SJCRH30 (cell line): ENCODE results near the gene ZNF821. TPM values are rescaled to one million over a fixed set of nuclear protein-coding genes. Genes with fewer than 3 reads are reported as not detected.
"Not testable (repeated sequence)": the region's sequence is repeated elsewhere in the genome, so short reads cannot be mapped to it uniquely, and the experiment has no call there.

Experiments used
- DNase-seq, 2 experiments: peaks; one replicate each; pipeline ENCODE4 v3.0.0-alpha.2; 2015 to 2020
- H3K27ac ChIP-seq: fragments of 250-450 bp; sonication (Bioruptor Pico); 2 replicates; pipeline ENCODE4 v1.5.1; 2020; ENCODE audit warnings: mild to moderate bottlenecking, moderate library complexity
- H3K27me3 ChIP-seq: fragments of 250-450 bp; sonication (Bioruptor Pico); 2 replicates; pipeline ENCODE4 v1.5.1; 2020; ENCODE audit warnings: mild to moderate bottlenecking, moderate library complexity
- H3K36me3 ChIP-seq: fragments of 250-450 bp; sonication (Bioruptor Pico); 2 replicates; pipeline ENCODE4 v1.5.1; 2020; ENCODE audit warnings: mild to moderate bottlenecking, moderate library complexity
- H3K4me1 ChIP-seq: fragments of 250-450 bp; sonication (Bioruptor Pico); 2 replicates; pipeline ENCODE4 v1.5.1; 2020; ENCODE audit warnings: mild to moderate bottlenecking, moderate library complexity
- H3K4me3 ChIP-seq: fragments of 250-450 bp; sonication (Bioruptor Pico); 2 replicates; pipeline ENCODE4 v1.5.1; 2020; ENCODE audit warnings: mild to moderate bottlenecking, moderate library complexity
- H3K9me3 ChIP-seq: fragments of 250-450 bp; sonication (Bioruptor Pico); replicated peaks from 2 replicates; pipeline ENCODE4 v1.5.1; 2020; ENCODE audit warnings: mild to moderate bottlenecking, moderate library complexity
- total RNA-seq: library from RNA; depleted of rRNA; stranded (reverse); fragments of >200 nt; shearing (Covaris generic); gene quantifications from 2 replicates; pipeline ENCODE4 v1.2.3, GENCODE V29; 2014

Gene ZNF821
- total RNA-seq, 1 experiment from 2014 or later = 7.5 TPM

GRCh38 chr16:71889147-71889546 is 5.2 kb upstream of the ZNF821 start:
- H3K36me3 ChIP-seq = no peaks in the 10 kb centered on the region
- no peaks in the 10 kb centered on the region for H3K9me3 ChIP-seq
- no peak overlapping the region for H3K4me3 ChIP-seq
- no peaks in the 10 kb centered on the region for H3K4me1 ChIP-seq
- H3K27ac ChIP-seq = no peak overlapping the region
- H3K27me3 ChIP-seq = no peaks in the 10 kb centered on the region
- DNase-seq = no peak

GRCh38 chr16:71885261-71885650 is 1.3 kb upstream of the ZNF821 start:
- Histone ChIP-seq H3K27me3 (no peaks in the 10 kb centered on the region), H3K9me3 (no peaks in the 10 kb centered on the region), H3K36me3 (no peaks in the 10 kb centered on the region), H3K27ac (no peak overlapping the region), H3K4me1 (peaks cover 4% of the 10 kb centered on the region), H3K4me3 (no peak overlapping the region)
- DNase-seq = no peak

DNA sequence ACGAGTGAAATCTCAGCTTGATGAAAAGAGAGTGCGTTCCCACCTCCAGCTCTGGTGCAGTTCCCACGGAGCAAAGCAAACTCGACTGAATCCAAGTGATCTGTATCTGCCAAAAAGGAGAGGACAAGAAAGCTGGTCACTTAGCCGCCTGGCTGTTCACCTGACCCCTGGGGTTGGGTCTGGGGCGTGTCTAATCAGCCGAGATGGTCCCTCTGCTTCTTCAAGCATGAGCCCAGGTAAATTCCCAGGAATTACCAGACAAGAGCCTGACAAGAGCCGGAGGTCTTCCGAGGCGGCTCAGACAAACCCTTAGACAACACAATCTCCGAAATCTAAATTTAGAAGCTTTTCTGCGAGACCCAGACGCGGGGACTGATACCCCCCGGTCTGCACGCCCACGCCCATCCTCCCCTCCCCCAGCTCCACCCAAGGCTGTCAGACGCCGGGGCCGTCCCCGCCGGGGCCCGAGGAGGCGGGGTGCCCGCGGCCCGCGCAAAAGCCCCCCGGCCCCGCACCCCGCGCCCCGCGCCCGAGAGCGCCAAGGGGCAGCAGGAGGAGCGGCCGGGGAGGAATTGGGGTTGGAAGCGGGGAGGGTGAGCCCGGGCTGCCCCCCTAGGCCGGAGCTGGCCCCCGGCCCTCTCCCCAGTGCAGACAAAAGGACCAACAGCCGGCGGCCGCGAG is 674 bp downstream of the ZNF821 start:
- Histone ChIP-seq H3K9me3 (no peaks in the 10 kb centered on the region), H3K36me3 (no peaks in the 10 kb centered on the region), H3K27ac (peak overlapping the region; percentile 70; the same call in 1 of the 2 replicates), H3K4me3 (peak overlapping the region; percentile 98), H3K4me1 (peaks cover 4% of the 10 kb centered on the region), H3K27me3 (no peaks in the 10 kb centered on the region)
- peak; percentile 27 for DNase-seq

DNA sequence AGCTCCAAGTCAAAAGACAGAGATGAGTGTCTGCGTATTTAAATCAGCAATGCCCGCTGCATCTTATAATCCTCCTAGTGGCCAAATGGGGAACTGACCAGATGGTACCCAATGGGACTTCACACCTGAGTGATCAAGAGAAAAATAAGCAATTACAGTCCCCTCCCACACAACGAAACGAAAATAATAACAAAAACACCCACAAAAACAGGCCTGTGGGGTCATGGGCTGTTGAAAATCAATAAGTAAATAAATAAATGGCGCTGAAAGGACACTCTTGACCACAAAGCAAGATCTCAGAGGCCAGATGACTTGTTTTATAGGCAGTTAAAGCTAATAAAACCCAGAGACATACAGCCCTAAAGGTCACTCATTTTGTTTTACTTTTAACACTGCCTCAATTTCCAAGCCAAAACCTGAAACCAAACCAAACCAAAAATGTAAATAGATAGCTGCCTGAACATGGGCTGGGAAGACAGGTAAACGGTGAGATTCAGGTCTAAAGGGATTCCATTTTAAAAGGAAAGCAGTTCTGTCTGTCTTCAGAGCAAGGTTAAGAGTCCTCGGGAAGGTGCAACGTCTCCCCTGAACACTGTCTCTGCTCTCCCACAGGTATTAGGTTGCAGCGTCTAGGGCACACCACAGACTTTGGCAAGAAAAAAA is 1.3 kb downstream of the ZNF821 start:
- Histone ChIP-seq H3K36me3 (no peaks in the 10 kb centered on the region), H3K4me3 (peak overlapping the region; percentile 98), H3K9me3 (no peaks in the 10 kb centered on the region), H3K27me3 (no peaks in the 10 kb centered on the region), H3K4me1 (peaks cover 4% of the 10 kb centered on the region), H3K27ac (no peak overlapping the region)
- DNase-seq = peak; percentile 41 to 74

DNA sequence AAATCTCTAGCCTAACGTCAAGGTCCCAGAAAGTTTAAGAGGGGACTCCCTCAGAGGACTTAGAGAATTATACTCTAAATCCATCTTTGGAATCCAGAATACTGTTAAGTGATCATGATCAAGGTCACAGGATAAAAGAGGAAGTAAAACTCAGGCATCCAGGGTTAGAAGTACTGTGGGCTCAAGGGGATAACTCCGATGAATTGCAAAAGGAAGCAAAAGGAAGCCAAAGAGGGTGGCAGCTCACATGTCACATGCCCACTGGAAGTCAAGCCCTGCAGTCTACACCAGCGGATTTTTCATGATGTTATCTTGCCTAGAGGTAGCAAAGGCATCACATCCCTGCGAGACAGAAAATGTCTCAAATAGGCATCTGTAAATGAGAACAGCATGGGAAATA is 3.8 kb downstream of the ZNF821 start:
- no peak for DNase-seq
- H3K36me3 ChIP-seq = no peaks in the 10 kb centered on the region; the same call in 1 of the 2 replicates
- H3K4me1 ChIP-seq = peaks cover 4% of the 10 kb centered on the region
- no peak overlapping the region for H3K4me3 ChIP-seq
- H3K27ac ChIP-seq = no peak overlapping the region
- H3K9me3 ChIP-seq = no peaks in the 10 kb centered on the region
- no peaks in the 10 kb centered on the region for H3K27me3 ChIP-seq

DNA sequence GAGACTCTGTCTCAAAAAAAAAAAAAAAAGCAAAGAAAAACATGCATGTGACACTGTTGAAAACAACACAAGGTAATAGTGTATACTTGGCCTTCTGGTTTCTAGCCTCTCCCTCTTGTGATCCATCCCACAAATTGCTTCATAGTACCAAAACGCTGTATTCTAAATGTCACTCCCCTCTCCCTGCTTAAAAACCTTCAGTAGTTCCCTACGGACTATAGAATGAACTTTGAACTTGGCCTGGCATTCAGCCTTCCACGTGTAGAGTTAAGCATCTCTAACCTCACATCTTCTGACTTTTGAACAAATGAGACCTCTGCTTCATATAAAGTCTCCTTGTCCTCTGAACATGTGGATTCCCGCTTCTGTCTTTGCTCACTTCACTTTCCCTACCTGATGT is 5.1 kb downstream of the ZNF821 start:
- Histone ChIP-seq H3K4me1 (peaks cover 4% of the 10 kb centered on the region), H3K27me3 (no peaks in the 10 kb centered on the region)
- no peak for DNase-seq

DNA sequence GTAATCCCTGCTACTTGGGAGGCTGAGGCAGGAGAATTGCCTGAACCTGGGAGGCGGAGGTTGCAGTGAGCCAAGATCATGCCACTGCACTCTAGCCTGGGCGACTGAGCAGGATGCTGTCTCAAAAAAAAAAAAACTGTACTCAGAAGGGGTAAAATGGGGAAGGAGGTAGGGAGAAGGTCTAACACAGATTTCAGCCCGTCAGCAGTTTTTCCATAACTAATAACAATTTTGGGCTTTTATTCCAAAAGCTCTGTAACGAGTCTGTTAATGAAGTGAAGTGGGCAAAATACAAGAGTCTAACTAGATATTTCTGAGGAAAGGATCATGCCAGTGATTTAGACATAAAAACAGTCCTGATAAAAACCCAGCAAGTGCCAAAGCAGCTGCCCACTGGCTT is 10.8 kb downstream of the ZNF821 start:
- Histone ChIP-seq H3K36me3 (no peaks in the 10 kb centered on the region; the same call in 1 of the 2 replicates), H3K4me1 (no peaks in the 10 kb centered on the region), H3K9me3 (no peaks in the 10 kb centered on the region), H3K27me3 (no peaks in the 10 kb centered on the region), H3K27ac (no peak overlapping the region), H3K4me3 (no peak overlapping the region)
- DNase-seq = no peak

More for the DNA sequence above, 5.1 kb downstream of the ZNF821 start:
- Histone ChIP-seq H3K27ac (no peak overlapping the region), H3K36me3 (no peaks in the 10 kb centered on the region; the same call in 1 of the 2 replicates), H3K9me3 (no peaks in the 10 kb centered on the region), H3K4me3 (no peak overlapping the region)

DNA sequence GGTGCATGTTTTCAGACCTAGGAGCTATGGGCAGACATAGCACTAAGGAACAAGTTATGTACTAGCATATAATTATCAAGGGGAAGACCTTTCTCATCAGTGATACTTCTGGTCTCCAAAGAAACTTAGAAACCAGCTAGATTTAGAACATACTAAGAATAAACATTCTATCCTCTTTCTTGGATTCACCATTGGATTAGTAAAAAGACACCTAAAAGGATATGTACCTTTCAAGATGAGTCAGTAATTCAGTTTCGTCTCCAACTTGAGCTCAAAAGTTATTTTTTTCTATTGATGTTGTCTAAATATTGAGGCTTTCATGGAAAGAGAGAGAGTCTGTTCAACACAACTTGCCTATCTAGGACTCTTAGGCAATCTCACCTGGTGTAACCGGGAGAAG is 13.2 kb downstream of the ZNF821 start:
- Histone ChIP-seq H3K9me3 (no peaks in the 10 kb centered on the region), H3K4me1 (no peaks in the 10 kb centered on the region), H3K36me3 (no peaks in the 10 kb centered on the region; the same call in 1 of the 2 replicates), H3K27ac (no peak overlapping the region), H3K27me3 (no peaks in the 10 kb centered on the region), H3K4me3 (no peak overlapping the region)
- DNase-seq = no peak

DNA sequence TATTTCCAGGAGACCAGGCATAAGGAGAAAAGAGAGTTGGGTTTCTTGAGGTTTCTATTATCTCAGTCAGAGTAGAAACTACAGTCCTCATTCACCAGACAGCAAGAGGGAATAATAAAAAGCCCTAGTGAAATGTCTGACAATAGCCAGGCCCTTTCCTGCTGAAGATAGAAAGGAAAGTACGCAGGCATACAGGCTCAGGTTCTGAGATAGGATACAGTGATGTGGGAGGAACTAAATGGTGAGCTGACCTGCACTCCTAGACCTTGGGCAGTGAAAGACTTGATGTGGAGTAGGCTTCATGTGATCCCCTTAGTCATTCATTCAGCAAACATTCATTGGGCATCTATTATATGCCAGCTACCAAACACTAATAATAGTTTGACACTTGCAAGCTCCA is 14.9 kb downstream of the ZNF821 start:
- Histone ChIP-seq H3K4me1 (no peaks in the 10 kb centered on the region), H3K9me3 (no peaks in the 10 kb centered on the region), H3K27ac (no peak overlapping the region), H3K4me3 (no peak overlapping the region), H3K27me3 (no peaks in the 10 kb centered on the region), H3K36me3 (no peaks in the 10 kb centered on the region)
- no peak for DNase-seq

DNA sequence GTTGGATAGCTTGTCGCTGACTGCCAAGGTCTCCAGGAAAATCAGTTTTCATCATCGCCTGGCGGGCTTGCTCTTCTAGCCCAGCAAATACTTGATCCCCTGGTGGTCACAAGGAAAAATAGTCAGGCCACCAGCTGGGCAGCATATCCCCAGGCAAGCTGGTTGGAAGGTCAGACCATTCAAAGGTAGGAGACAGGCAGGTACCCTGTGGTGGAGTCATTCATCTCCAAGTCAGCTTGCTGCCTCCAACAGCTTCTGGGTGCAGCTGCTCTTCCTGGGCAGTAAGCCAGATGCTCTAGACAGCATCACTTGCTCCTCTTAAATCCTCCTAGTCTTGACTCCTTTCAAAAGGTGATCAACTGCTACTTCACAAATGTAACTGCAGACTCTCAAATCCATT is 16.0 kb downstream of the ZNF821 start:
- H3K9me3 ChIP-seq = no peaks in the 10 kb centered on the region
- no peak overlapping the region for H3K27ac ChIP-seq

GRCh38 chr16:71867175-71867574 is 16.8 kb downstream of the ZNF821 start:
- H3K27ac ChIP-seq, H3K4me3 ChIP-seq, H3K4me1 ChIP-seq, DNase-seq, H3K27me3 ChIP-seq, H3K36me3 ChIP-seq, H3K9me3 ChIP-seq: not testable (repeated sequence)

More for the DNA sequence above, 16.0 kb downstream of the ZNF821 start:
- Histone ChIP-seq H3K27me3 (no peaks in the 10 kb centered on the region), H3K4me1 (no peaks in the 10 kb centered on the region), H3K4me3 (no peak overlapping the region), H3K36me3 (no peaks in the 10 kb centered on the region)
- DNase-seq = peak; percentile 11 to 29

GRCh38 chr16:71865173-71865863 is 18.7 kb downstream of the ZNF821 start:
- Histone ChIP-seq H3K27me3 (no peaks in the 10 kb centered on the region), H3K4me3 (no peak overlapping the region), H3K27ac (no peak overlapping the region), H3K36me3 (no peaks in the 10 kb centered on the region), H3K4me1 (no peaks in the 10 kb centered on the region), H3K9me3 (no peaks in the 10 kb centered on the region)
- no peak for DNase-seq

DNA sequence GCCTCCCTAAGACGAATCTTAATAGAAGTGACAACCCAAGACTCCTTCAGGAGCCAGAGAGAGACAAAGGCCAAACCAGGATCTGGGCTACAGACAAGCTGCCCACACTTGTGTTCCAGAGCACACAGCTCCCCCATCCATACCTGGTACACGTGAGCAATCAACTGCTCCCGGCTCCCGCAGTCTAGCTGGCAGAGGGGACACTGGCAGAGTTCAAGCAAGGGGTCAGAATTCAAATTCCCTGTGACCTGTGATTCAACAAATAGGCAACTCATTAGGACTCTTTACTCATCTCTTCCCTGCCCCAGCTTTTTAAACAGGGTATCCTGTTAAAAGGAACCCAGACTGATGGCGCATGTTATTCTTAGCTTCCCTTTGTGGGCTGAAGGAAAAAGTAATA is 20.0 kb downstream of the ZNF821 start:
- H3K27ac ChIP-seq = no peak overlapping the region
- no peaks in the 10 kb centered on the region for H3K4me1 ChIP-seq

DNA sequence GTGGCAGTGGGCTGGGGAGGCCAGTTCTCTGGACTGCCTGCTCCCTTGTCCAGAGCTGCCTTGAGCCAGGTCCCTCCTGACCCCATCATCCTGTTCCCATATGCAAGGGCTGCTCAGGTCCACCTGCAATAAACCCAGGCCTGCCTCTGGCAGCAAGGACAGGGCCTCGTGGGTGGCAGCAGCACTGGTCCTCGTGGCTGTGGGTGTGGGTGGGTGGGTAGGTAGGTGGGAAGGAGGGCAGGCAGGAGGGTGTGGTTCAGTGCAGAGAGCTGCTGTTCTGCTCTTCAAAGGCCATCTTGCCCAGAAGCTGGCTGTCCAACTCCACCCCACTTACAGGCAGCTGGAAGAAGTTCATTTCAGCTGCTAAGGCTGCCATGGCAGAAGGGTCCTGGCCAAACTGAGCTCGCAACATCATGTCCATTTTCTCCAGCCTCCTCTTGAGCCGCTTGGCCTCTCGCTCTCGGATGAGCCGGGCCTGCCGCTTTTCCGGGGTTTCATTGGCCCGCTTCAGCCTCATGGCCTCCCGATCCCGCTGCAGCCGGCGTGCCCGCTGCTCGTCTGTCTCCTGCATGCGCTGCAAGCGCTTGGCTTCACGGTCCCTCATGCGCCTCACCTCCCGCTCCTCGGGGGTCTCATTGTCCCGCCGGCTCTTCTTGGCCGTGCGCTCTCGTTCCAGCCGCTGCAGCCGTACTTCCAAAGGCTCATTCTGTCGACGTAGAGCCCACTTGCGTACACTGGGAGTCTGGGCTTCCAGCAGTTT is 24.0 kb downstream of the ZNF821 start:
- H3K9me3 ChIP-seq = no peaks in the 10 kb centered on the region
- no peak for DNase-seq
- no peak overlapping the region for H3K27ac ChIP-seq
- no peaks in the 10 kb centered on the region for H3K4me1 ChIP-seq
- peaks cover 3% of the 10 kb centered on the region; the same call in 1 of the 2 replicates for H3K36me3 ChIP-seq
- no peak overlapping the region for H3K4me3 ChIP-seq
- H3K27me3 ChIP-seq = no peaks in the 10 kb centered on the region

More for the DNA sequence above, 20.0 kb downstream of the ZNF821 start:
- Histone ChIP-seq H3K36me3 (peaks cover 1% of the 10 kb centered on the region; the same call in 1 of the 2 replicates), H3K27me3 (no peaks in the 10 kb centered on the region), H3K4me3 (no peak overlapping the region), H3K9me3 (no peaks in the 10 kb centered on the region)
- DNase-seq = no peak
